Measurements from ENCODE around the gene COL2A1. TPM values are rescaled to one million over a fixed set of nuclear protein-coding genes. Genes with fewer than 3 reads are reported as not detected.

Gene COL2A1
- total and polyA plus RNA-seq, 2 donors (not counting 3 experiments of a cell fraction or from before 2014, with no cell fraction given) = not detected

DNA sequence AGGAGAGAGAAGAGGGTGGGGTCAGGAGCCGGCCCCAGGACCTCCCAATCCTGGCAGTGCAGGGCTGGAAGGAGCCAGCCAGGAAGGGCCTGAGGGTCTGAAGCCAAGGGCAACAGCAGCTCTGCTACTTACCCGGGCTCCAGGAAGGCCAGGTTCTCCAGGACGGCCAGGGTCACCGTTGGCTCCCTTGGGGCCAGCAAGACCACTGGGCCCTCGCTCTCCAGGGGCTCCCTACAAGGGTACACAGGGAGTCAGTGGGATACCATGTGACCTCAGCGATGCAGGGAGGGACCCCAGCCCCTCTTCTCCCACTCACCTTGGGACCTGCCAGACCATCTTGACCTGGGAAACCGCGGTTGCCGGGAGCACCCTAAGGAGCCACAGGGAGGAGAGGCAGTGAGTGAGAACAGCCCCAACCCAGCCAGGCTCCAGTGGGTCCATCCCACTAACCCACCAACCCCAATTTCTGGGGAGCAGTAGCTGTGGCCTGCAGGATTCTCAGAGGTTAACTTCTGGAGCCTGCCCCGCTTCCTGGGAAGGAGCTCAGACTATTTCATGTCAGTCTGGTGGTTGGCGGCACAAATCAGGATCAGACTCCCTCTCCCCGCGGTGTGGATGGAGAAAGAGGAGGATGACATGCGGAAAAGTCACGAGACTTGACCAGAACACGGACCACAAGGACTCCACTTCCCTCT lies 18.5 kb downstream of the COL2A1 start:
- Histone ChIP-seq H3K9ac (replicated peaks; ENCODE audit: extremely low read depth, insufficient read depth, low read length) (no peak overlapping the region), H3K27ac (ENCODE audit: insufficient read depth, low read depth, low read length) (no peak overlapping the region), H3K9me3 (replicated peaks; ENCODE audit: control insufficient read depth, insufficient read depth, low read length) (no peaks in the 10 kb centered on the region), H2AFZ (ENCODE audit: low read depth, low read length) (no peak overlapping the region), H3K79me2 (ENCODE audit: control insufficient read depth, insufficient read depth, low read length) (no peaks in the 10 kb centered on the region), H4K20me1 (replicated peaks; ENCODE audit: control insufficient read depth, extremely low read depth, insufficient read depth, low read length) (no peaks in the 10 kb centered on the region), H3K9me1 (replicated peaks; ENCODE audit: control insufficient read depth, extremely low read depth, insufficient read depth, low read length) (no peaks in the 10 kb centered on the region), H3K4me3 (replicated peaks in 1 of 3; ENCODE audit: insufficient read depth in 1 of 3, low read depth in 1 of 3, low read length in 3 of 3) (no peak overlapping the region), H3K4me1 (ENCODE audit: control insufficient read depth, extremely low read depth, insufficient read depth, low read length) (no peaks in the 10 kb centered on the region), H3K36me3 (ENCODE audit: control insufficient read depth in 2 of 2, extremely low read depth in 1 of 2, insufficient read depth in 2 of 2, low read length in 2 of 2) (no peaks in the 10 kb centered on the region), H3K4me2 (ENCODE audit: insufficient read depth, low read length) (no peak overlapping the region), H3K27me3 (ENCODE audit: control insufficient read depth in 2 of 2, insufficient read depth in 2 of 2, low read length in 2 of 2) (no peaks in the 10 kb centered on the region)
- DNase-seq (ENCODE audit: low read depth, low spot score) (no peak), FAIRE-seq (no peak)
- ChIA-PET POLR2A (no interaction called here), CTCF (no interaction called here)
- intact Hi-C loops (cut with micrococcal nuclease) (no loop called here), dilution Hi-C loops (cut with MboI; ENCODE audit: extremely low pct_ligation_motif_present, low sequenced_read_pairs) (no loop called here)
- no peak for TF ChIP-seq EZH2 (IDR thresholded peaks at IDR 0.05; ENCODE audit: borderline replicate concordance, low read depth, low read length, severe bottlenecking)
- TF ChIP-seq POLR2AphosphoS5 (IDR thresholded peaks at IDR 0.05; ENCODE audit: insufficient read depth, low read depth, low read length) = no peak
- TF ChIP-seq, protein P1, sequence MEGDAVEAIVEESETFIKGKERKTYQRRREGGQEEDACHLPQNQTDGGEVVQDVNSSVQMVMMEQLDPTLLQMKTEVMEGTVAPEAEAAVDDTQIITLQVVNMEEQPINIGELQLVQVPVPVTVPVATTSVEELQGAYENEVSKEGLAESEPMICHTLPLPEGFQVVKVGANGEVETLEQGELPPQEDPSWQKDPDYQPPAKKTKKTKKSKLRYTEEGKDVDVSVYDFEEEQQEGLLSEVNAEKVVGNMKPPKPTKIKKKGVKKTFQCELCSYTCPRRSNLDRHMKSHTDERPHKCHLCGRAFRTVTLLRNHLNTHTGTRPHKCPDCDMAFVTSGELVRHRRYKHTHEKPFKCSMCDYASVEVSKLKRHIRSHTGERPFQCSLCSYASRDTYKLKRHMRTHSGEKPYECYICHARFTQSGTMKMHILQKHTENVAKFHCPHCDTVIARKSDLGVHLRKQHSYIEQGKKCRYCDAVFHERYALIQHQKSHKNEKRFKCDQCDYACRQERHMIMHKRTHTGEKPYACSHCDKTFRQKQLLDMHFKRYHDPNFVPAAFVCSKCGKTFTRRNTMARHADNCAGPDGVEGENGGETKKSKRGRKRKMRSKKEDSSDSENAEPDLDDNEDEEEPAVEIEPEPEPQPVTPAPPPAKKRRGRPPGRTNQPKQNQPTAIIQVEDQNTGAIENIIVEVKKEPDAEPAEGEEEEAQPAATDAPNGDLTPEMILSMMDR (IDR thresholded peaks at IDR 0.05; ENCODE audit: extremely low read depth in 1 of 2, insufficient read depth in 1 of 2, low read depth in 1 of 2, low read length in 2 of 2) = no peak
- TF ChIP-seq, protein P2, sequence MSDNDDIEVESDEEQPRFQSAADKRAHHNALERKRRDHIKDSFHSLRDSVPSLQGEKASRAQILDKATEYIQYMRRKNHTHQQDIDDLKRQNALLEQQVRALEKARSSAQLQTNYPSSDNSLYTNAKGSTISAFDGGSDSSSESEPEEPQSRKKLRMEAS (IDR thresholded peaks at IDR 0.05; ENCODE audit: insufficient read depth, insufficient read length) = no peak
- TF ChIP-seq FOS (IDR thresholded peaks at IDR 0.05; ENCODE audit: borderline replicate concordance, insufficient read depth, low read length) = no peak
- TF ChIP-seq POLR2A (IDR thresholded peaks at IDR 0.05; ENCODE audit: low read depth, low read length) = no peak
- TF ChIP-seq JUN (IDR thresholded peaks at IDR 0.05; ENCODE audit: borderline replicate concordance, insufficient read depth, insufficient read length, low read depth) = no peak
- TF ChIP-seq GATA2 (IDR thresholded peaks at IDR 0.05; ENCODE audit: insufficient read depth, insufficient read length, low read depth, low read length) = no peak
- no peak for TF ChIP-seq MYC (IDR thresholded peaks at IDR 0.05; ENCODE audit: low read depth, low read length)
- no TSS peak for BruUV-seq (replicated peaks)

Measured in endothelial cell of umbilical vein (primary cell).